ENCODE results near the gene ZMYM2.
"Not testable (repeated sequence)": the region's sequence is repeated elsewhere in the genome, so short reads cannot be mapped to it uniquely, and the experiment has no call there.

Gene ZMYM2

DNA sequence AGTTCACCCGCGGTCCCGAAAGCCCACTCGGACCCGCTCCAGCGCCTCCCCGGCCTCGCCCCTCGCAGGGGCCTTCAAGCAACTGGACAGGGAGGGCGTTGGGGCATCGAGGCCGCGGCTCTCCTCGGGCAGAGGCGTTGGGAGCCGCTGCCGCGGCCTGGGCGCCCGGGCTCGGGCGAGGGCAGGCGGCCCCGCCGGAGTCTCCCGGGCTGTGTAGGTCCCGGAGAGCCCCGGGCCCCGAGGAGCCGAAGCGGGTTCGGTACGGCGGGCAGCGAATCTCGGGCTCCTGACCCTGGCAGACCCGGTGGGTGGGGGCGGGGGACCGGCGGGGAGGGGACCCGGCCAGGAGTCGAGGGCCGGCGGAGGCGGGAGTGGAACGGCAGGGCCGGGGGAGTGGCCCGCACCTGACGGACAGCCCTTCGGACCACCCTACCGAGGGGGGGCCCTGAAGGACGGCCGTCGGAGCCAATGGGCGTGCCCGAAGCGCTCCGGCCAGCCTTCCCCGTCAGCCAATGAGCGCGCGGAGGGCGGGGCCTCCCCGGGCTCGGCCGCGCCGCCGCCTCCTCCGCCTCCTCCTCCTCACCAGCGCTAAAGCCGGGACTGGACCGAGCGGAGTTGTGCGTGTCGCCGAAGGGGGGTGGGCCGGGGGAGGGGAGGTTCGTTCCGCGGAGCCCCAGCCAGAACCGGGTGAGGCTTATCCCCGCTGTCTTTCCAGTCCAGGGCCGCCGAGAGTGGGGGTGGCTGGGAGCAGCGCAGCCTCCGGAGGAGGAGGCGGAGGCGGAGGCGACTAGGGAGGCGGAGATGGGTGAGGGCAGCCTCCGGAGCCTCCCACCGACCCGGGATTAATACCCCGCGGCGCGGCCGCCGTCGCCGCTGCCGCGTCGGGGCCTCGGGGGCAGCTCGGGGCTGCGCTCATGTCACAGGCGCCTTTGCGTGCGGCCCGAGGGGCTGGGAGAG is at the start of gene ZMYM2:
Gene ZMYM2, plus strand, starts transcription at position 573 of the 957 bp plus-strand sequence. CDS start 34,346 bp downstream, outside the sequence.
- peak; percentile 65 for DNase-seq (ENCODE audit: low read depth)

DNA sequence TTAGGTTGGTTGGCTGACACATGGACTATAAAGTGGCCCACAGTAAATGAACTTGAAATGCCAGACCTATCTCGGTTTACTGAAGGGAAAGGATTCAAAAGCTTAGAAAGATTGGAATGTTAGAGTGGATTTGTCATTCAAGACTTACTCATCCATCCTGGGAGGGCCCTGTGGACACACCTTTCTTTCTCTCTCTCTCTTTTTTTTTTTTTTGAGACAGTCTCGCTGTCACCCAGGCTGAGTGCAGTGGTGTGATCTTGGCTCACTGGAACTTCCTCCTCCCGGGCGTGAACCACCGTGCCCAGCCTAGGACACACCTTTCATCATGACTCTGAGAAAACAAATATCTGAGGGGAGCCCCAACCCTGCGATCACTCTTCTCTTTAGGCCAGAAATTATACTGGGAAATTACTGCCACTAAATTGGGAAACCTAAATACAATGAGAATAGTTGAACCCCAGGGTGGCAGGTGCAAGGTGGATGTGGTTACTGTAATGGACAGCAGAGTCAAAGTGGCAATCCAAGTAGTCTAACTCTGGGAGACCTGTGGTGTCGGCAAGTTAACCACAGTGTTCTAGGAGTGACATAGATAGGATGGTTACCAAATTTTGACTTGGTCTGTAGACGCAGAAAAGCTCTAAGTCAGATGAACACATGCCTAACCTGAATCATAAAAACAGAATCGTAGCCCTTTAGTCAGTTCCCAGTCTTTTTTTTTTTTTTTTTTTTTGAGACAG is 48.0 kb upstream of the ZMYM2 start:
- no peak for DNase-seq (ENCODE audit: low read depth)

GRCh38 chr13:19927117-19927748 is 31.3 kb upstream of the ZMYM2 start:
- DNase-seq (ENCODE audit: low read depth): no peak

DNA sequence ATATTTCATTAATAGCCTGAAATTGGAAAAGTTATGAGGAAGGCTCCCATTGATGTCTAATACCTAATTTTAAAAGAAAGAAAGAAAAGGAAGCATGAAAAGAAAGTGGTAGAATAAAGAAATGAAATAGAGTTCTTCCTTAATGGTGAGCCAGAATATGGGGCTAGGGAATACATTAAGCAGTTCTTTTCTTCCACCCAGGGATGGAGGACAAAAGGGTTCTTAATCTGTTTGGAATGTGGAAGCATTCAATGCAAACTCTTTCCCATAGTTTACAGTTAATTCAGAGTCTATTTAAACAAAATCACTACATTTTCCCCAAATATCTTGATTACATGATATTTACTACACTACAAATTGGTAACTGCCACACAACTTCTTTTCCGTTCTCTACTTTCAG is 18.4 kb upstream of the ZMYM2 start:
- no peak for DNase-seq (ENCODE audit: low read depth)

GRCh38 chr13:19950374-19950773 is 8.2 kb upstream of the ZMYM2 start:
- no peak for DNase-seq (ENCODE audit: low read depth)

DNA sequence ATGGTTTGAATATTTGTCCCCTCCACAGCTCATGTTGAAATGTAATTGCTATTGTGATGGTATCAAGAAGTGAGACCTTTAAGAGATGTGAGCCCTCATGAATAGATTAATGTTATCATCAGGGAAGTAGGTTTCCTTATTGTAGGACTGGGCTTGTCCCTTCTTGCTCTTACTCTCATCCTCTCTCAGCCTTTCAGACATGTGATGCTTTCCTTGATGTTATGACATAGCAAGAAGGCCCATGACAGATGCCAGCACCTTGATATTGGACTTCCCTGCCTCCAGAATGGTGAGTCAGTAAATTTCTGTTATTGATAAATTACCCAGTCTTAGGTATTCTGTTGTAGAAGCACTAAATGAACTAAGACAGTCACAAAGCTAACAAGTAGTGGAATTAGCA is 5.7 kb upstream of the ZMYM2 start:
- DNase-seq (ENCODE audit: low read depth): no peak

GRCh38 chr13:19955873-19956559 is 2.5 kb upstream of the ZMYM2 start:
- no peak for DNase-seq (ENCODE audit: low read depth)

- DNase-seq (ENCODE audit: low read depth): no peak
Observed at GRCh38 chr13:19957320-19958154, 990 bp upstream of the ZMYM2 start.

DNA sequence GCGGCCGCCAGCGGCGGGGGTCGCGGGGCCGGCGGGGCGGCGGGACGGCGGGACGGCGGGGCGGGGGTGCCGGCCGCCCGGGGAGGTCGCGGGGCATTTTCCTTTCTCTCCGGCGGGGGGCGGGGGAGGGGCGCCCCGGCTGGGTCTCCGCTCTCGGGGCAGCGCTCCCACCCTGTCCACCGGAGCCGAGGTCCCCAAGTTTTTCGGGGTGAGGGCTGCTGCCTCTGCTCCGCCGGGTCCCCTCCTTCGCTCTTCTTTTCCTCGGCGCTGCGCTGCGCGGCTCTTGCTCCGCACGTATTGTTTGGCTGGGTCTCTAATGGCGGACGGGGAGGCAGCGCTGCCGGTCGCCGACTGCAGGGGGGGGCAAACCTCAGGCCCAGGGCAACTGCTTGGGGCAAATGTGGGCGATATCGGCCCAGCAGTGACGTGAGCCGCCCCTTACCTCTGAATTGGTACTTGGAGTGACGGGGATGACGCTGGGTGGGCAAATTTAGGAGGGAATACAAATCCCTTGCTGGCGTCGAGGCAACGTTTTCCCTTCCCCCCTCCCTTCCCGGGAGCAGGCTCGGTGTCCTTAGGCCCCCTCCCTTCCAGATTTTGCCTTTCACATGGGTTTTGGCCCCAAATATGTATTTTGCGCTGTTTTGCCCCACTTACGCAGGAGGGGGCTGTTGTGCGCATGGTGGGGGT is 759 bp downstream of the ZMYM2 start:
- peak; percentile 5 for DNase-seq (ENCODE audit: low read depth)

DNA sequence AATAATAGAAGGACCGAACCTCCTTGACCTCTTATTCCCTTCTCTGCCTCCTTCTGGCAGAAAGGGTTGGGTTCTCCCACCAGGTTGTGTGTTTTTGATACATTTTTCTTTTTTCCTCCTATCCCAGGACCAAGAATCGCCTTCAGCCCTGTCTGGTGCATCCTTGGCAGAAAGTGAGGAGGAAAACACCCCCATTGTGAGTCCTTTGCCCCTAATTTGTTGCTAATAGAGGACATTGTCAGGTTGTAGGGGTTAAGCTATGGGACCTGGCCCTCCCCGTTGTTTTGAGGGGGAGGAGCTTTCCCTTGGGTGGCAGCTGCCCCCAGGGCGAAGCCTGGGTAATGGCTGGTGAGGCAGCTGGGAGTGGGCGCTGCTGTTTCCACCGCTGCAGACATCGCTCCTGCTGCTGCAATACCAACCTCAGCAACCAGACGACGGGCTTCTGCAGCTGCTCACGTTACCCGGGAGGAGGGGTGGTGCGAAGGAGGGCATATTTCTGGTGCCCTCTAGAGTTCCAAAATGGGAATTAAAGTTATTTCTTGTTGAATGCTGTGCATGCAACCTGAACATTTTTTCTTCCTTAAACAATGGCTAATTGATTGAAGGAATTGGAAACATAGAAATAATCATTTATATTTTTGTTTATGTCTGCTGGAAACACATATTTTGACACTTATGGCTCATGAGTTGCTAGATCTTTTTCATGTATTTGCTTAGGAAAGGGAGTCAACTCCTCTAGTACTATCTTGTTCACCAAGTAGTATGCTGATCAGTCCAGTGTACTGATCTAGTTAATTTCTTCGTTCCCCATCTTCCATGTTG is 1.5 kb downstream of the ZMYM2 start:
- peak; percentile 43 for DNase-seq (ENCODE audit: low read depth)

DNA sequence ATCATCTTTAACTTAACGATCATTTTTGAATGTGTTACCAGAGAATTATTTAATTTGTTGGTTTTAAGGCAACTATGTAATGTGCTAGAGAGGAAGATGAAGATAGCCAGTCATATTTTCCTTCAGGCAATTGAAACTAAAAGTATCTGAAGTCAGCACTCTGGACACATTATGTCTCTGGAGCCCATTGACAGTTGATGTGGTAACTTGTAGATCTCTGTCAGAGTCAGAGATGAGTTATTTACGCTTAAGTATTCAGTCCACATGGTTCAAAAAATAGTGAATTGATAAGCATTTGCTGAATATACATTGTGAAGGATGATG is 2.1 kb downstream of the ZMYM2 start:
- no peak for DNase-seq (ENCODE audit: low read depth)

DNA sequence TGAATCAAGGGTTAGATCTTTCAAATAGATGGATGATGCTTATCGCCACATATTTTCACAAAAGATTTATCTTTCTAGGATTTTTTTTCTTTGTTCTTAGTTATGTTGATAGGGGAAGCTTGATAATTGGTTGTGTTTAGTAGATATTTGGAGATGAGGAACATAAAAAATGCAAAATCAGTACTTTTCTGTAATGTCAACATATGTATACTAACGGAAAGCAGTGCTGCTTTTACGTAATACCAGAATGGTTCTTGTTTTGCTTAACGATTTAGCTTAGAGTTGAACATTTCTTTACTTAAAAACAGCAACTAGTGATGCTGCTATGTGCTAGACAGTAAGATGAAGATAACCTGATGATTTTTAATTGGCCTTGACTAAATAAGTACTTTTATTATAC is 3.0 kb downstream of the ZMYM2 start:
- no peak for DNase-seq (ENCODE audit: low read depth)

GRCh38 chr13:19961924-19962323 is 3.4 kb downstream of the ZMYM2 start:
- DNase-seq (ENCODE audit: low read depth): no peak

DNA sequence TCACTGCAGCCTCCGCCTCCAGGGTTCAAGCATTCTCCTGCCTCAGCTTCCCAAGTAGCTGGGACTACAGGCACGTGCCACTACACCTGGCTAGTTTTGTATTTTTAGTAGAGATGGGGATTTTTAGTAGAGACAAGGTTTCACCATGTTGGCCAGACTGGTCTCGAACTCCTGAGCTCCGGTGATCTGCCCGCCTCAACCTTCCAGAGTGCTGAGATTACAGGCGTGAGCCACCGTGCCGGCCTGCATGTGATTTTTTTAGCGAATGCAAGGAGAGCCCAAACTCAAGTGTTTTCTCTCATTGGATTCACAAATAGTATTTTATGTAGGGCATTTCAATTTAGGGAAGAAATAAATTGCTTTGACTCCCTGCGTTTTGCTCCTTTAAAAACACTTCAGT is 4.4 kb downstream of the ZMYM2 start:
- no peak for DNase-seq (ENCODE audit: low read depth)

DNA sequence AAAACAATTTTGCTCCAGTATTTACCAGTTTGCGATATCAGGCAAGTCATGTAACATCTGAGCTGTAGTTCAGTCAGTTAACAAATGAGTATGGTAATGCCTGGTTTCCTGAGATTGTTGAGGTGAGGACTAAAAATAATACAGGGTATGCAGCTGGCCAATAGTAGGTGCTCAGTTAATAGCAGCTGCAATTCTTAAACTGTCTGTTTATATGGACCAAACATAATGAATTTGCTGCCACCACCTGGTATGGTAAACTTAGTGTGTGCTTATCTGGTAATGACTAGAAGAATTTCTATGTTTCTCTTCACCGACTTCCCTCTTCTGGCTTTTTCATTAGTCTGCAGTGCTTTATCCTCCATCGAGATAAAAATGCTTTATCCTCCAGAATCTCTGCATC is 9.1 kb downstream of the ZMYM2 start:
- no peak for DNase-seq (ENCODE audit: low read depth)

GRCh38 chr13:19974498-19975009 is 16.0 kb downstream of the ZMYM2 start:
- not testable (repeated sequence) for DNase-seq (ENCODE audit: low read depth)

GRCh38 chr13:19978831-19979437 is 20.4 kb downstream of the ZMYM2 start:
- no peak for DNase-seq (ENCODE audit: low read depth)

- no peak for DNase-seq (ENCODE audit: low read depth)
Observed at GRCh38 chr13:19981685-19982238, 23.2 kb downstream of the ZMYM2 start.

Data from HS-27A (cell line).